Endothelial cell of umbilical vein (primary cell): ENCODE results near the gene ATP1B4. TPM values are rescaled to one million over a fixed set of nuclear protein-coding genes. Genes with fewer than 3 reads are reported as not detected.

ENCODE experiments used
- BruUV-seq: library from RNA; stranded (reverse); fragments of 400-500 nt; replicated peaks from 2 replicates; lab custom pipeline; 2021; lab: Mats Ljungman, UMichigan
- CTCF ChIA-PET: fragments of 300-600, 350-600 bp; sonication (Branson Sonifier 250); formaldehyde crosslinking; loops from one replicate; lab custom pipeline; 2021; ENCODE audit warnings: antibody characterized with exemption, inconsistent platforms; lab: Charles Lee
- POLR2A ChIA-PET: fragments of 300-600, 350-600 bp; sonication (Branson Sonifier 250); formaldehyde crosslinking; loops from one replicate; lab custom pipeline; 2021; ENCODE audit warnings: antibody characterized with exemption, inconsistent platforms; lab: Charles Lee
- DNase-seq: peaks from one replicate; pipeline ENCODE4 v3.0.0-alpha.2; 2011; ENCODE audit warnings: low read depth, low spot score
- FAIRE-seq: peaks from 2 replicates; lab custom pipeline; 2011; peaks lifted over from hg19 to GRCh38; lab: Jason Lieb, UNC
- H2AFZ ChIP-seq: 2 replicates; pipeline ENCODE4 v1.6.0; 2012; ENCODE audit warnings: low read depth, low read length, control low read depth, inconsistent platforms
- H3K27ac ChIP-seq: 2 replicates; pipeline ENCODE4 v1.5.1; 2011; ENCODE audit warnings: low read depth, mild to moderate bottlenecking, control low read depth, low read length, moderate library complexity; ENCODE audit not compliant: insufficient read depth
- H3K27me3 ChIP-seq, 2 experiments: 2 replicates each; pipeline versions ENCODE4 v1.6.0 to v1.6.1; 2011; ENCODE audit warnings: low read length in 2 of 2, mixed read lengths in 1 of 2; ENCODE audit not compliant: control insufficient read depth in 2 of 2, insufficient read depth in 2 of 2
- H3K36me3 ChIP-seq, 2 experiments: 2 replicates in 1 of 2; 3 replicates in 1 of 2; pipeline ENCODE4 v1.5.1; 2011; ENCODE audit warnings: low read length in 2 of 2, mild to moderate bottlenecking in 1 of 2, moderate library complexity in 1 of 2; ENCODE audit not compliant: control insufficient read depth in 2 of 2, insufficient read depth in 2 of 2; ENCODE audit errors: extremely low read depth in 1 of 2
- H3K4me1 ChIP-seq: 3 replicates; pipeline ENCODE4 v1.5.1; 2011; ENCODE audit warnings: mild to moderate bottlenecking, low read length; ENCODE audit not compliant: control insufficient read depth, insufficient read depth; ENCODE audit errors: extremely low read depth
- H3K4me2 ChIP-seq: 2 replicates; pipeline ENCODE4 v1.6.1; 2011; ENCODE audit warnings: low read length, control low read depth, mixed read lengths; ENCODE audit not compliant: insufficient read depth
- H3K4me3 ChIP-seq, 3 experiments: fragments of 200-600 bp in 1 of 3; sonication (generic), shearing (Covaris generic) in 1 of 3; replicated peaks in 1 of 3; 2 replicates each; pipeline ENCODE4 v1.5.1; 2011 to 2016; ENCODE audit warnings: control low read depth in 3 of 3, low read length in 3 of 3, mild to moderate bottlenecking in 2 of 3, inconsistent platforms in 1 of 3, low read depth in 1 of 3, moderate library complexity in 1 of 3; ENCODE audit not compliant: insufficient read depth in 1 of 3
- H3K79me2 ChIP-seq: 2 replicates; pipeline ENCODE4 v1.6.0; 2012; ENCODE audit warnings: low read length, inconsistent platforms; ENCODE audit not compliant: control insufficient read depth, insufficient read depth
- H3K9ac ChIP-seq: replicated peaks from 2 replicates; pipeline ENCODE3; 2011; ENCODE audit warnings: low read length, control low read depth; ENCODE audit not compliant: insufficient read depth; ENCODE audit errors: extremely low read depth
- H3K9me1 ChIP-seq: replicated peaks from 3 replicates; pipeline ENCODE4 v1.6.0; 2011; ENCODE audit warnings: mild to moderate bottlenecking, low read length; ENCODE audit not compliant: control insufficient read depth, insufficient read depth; ENCODE audit errors: extremely low read depth
- H3K9me3 ChIP-seq: replicated peaks from 2 replicates; pipeline ENCODE4 v1.5.1; 2012; ENCODE audit warnings: low read length, inconsistent platforms; ENCODE audit not compliant: control insufficient read depth, insufficient read depth
- H4K20me1 ChIP-seq: replicated peaks from 2 replicates; pipeline ENCODE3; 2011; ENCODE audit warnings: mild to moderate bottlenecking, low read length; ENCODE audit not compliant: control insufficient read depth, insufficient read depth; ENCODE audit errors: extremely low read depth
- CTCF ChIP-seq, 2 donors: IDR thresholded peaks; 1 replicate in 1 of 2; 2 replicates in 1 of 2; pipeline ENCODE4 v1.5.1; 2011; ENCODE audit warnings: low read length in 2 of 2, mild to moderate bottlenecking in 2 of 2, moderate library complexity in 2 of 2, control low read depth in 1 of 2, inconsistent platforms in 1 of 2, low read depth in 1 of 2; ENCODE audit not compliant: insufficient read depth in 1 of 2; ENCODE audit errors: extremely low read depth in 1 of 2
- EZH2 ChIP-seq: IDR thresholded peaks from 2 replicates; pipeline ENCODE4 v1.6.1; 2012; ENCODE audit warnings: borderline replicate concordance, low read depth, mild to moderate bottlenecking, moderate library complexity, low read length, inconsistent platforms; ENCODE audit not compliant: severe bottlenecking
- FOS ChIP-seq: IDR thresholded peaks from 2 replicates; pipeline ENCODE4 v1.6.1; 2011; ENCODE audit warnings: mild to moderate bottlenecking, low read length, moderate library complexity, borderline replicate concordance; ENCODE audit not compliant: insufficient read depth
- GATA2 ChIP-seq: IDR thresholded peaks from 2 replicates; pipeline ENCODE4 v1.7.0; 2011; ENCODE audit warnings: low read depth, mild to moderate bottlenecking, moderate library complexity, mixed read lengths, low read length; ENCODE audit not compliant: insufficient read length, insufficient read depth
- JUN ChIP-seq: IDR thresholded peaks from 2 replicates; pipeline ENCODE4 v1.6.1; 2011; ENCODE audit warnings: borderline replicate concordance, low read depth; ENCODE audit not compliant: insufficient read length, insufficient read depth
- MAX ChIP-seq: IDR thresholded peaks from 2 replicates; pipeline ENCODE4 v1.6.1; 2011; ENCODE audit not compliant: insufficient read depth, insufficient read length
- MYC ChIP-seq: IDR thresholded peaks from one replicate; pipeline ENCODE4 v1.6.1; 2011; ENCODE audit warnings: mild to moderate bottlenecking, low read depth, low read length
- POLR2A ChIP-seq: IDR thresholded peaks from 2 replicates; pipeline ENCODE4 v1.6.1; 2012; ENCODE audit warnings: low read depth, mild to moderate bottlenecking, control low read depth, low read length
- POLR2AphosphoS5 ChIP-seq: IDR thresholded peaks from 2 replicates; pipeline ENCODE4 v1.6.1; 2012; ENCODE audit warnings: low read depth, mild to moderate bottlenecking, control low read depth, low read length, moderate library complexity; ENCODE audit not compliant: insufficient read depth
- dilution Hi-C: fragments of 300-500 bp; cut with MboI; formaldehyde crosslinking; loops from one replicate; pipeline ENCODE4 v1.15.0; 2019; ENCODE audit warnings: low sequenced_read_pairs; ENCODE audit not compliant: extremely low pct_ligation_motif_present
- intact Hi-C: fragments of 100-400 bp; cut with micrococcal nuclease; formaldehyde crosslinking; loops from one replicate; pipeline ENCODE4 v1.10.0; 2022
- polyA plus RNA-seq, 4 experiments: library from polyadenylated mRNA; depleted of rRNA in 3 of 4; stranded (reverse) in 3 of 4; unstranded in 1 of 4; fragments of >200 nt; gene quantifications; 2 replicates each; pipeline versions ENCODE4 v1.2.1 to v1.2.3, GENCODE V29; 2011 to 2012; ENCODE audit warnings: missing spikeins in 1 of 4
- total RNA-seq: library from RNA; stranded (reverse); gene quantifications from 2 replicates; pipeline ENCODE4 v1.2.3, GENCODE V29; 2021

Gene ATP1B4
- total and polyA plus RNA-seq, 2 donors (not counting 3 experiments of a cell fraction or from before 2014, with no cell fraction given), result not detected

DNA sequence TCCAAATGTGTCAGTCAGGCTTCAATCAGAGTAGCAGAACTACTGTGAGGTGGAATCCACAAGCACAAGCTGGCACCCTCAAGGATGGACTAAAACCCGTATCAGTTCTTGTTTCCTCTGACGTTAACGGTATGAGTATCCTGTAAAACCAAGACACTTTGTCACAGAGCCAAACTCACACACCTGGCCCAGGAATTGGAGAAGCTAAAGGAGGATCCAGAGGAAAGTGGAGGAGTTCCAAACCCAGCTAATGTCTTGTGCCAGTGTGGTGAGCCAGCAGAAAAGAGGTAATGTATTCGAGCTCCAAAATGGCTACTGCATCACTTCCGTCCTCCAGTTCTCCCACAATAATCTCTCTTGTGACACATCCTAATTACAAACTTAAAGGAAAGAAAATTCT is 44.7 kb downstream of the ATP1B4 start:
- dilution Hi-C loops, result no loop called here

More for the DNA sequence above, 44.7 kb downstream of the ATP1B4 start:
- H3K4me1 ChIP-seq, result no peaks in the 10 kb centered on the region
- no peak overlapping the region for H3K4me3 ChIP-seq
- intact Hi-C loops, result no loop called here
- H3K79me2 ChIP-seq, result no peaks in the 10 kb centered on the region
- no peak overlapping the region for H3K4me2 ChIP-seq
- FAIRE-seq (no peak), DNase-seq (no peak)
- ChIA-PET POLR2A (no interaction called here), CTCF (no interaction called here)
- no peaks in the 10 kb centered on the region for H3K9me1 ChIP-seq
- H4K20me1 ChIP-seq, result no peaks in the 10 kb centered on the region
- no peaks in the 10 kb centered on the region for H3K9me3 ChIP-seq
- BruUV-seq, result no TSS peak
- no peaks in the 10 kb centered on the region for H3K36me3 ChIP-seq
- TF ChIP-seq MYC (no peak), MAX (no peak), CTCF (IDR thresholded peaks at IDR 0.05; ENCODE audit: extremely low read depth in 1 of 2, insufficient read depth in 1 of 2, low read depth in 1 of 2, low read length in 2 of 2) (no peak), EZH2 (no peak), JUN (no peak), GATA2 (no peak), POLR2A (no peak), POLR2AphosphoS5 (no peak), FOS (no peak)
- H3K27ac ChIP-seq, result no peak overlapping the region
- H3K27me3 ChIP-seq, result no peaks in the 10 kb centered on the region
- no peak overlapping the region for H3K9ac ChIP-seq
- H2AFZ ChIP-seq, result no peak overlapping the region
